Ishikawa (cell line): ENCODE results near the gene TTF1.

Experiments used
- FOXM1 ChIP-seq: IDR thresholded peaks from 2 replicates; pipeline ENCODE4 v1.6.1; 2012; ENCODE audit warnings: low read depth, borderline replicate concordance
- MAX ChIP-seq: IDR thresholded peaks from 2 replicates; pipeline ENCODE4 v1.6.1; 2012
- YY1 ChIP-seq: IDR thresholded peaks from 2 replicates; pipeline ENCODE4 v1.6.1; 2012; ENCODE audit warnings: low read depth

- TF ChIP-seq FOXM1 (no peak), MAX (no peak), YY1 (no peak)
Observed at GRCh38 chr9:132381966-132382541, 24.6 kb downstream of the TTF1 start.
